Activated T-helper 2 cell treated with anti-CD3 and anti-CD28 coated beads, Interferon-gamma antibody, Interleukin-2, Interleukin-4, amounts not matched to agents 10 μg/mL and 5 μg/mL and 100 μg/mL, durations not matched to agents 14 hours and 24 hours and 36 hours (primary cell): ENCODE data around the gene AUTS2. TPM values are rescaled to one million over a fixed set of nuclear protein-coding genes. Genes with fewer than 3 reads are reported as not detected.

Experiments
- DNase-seq: peaks from one replicate; pipeline ENCODE4 v3.0.0; 2021; ENCODE audit warnings: low spot score
- H3K27ac Mint-ChIP-seq: one replicate; pipeline ENCODE4 v1.8.0; 2021; ENCODE audit warnings: mixed read lengths
- H3K27me3 Mint-ChIP-seq: one replicate; pipeline ENCODE4 v1.8.0; 2021; ENCODE audit warnings: low read depth, mixed read lengths
- H3K36me3 Mint-ChIP-seq: one replicate; pipeline ENCODE4 v1.8.0; 2021; ENCODE audit warnings: low read depth, mixed read lengths
- H3K4me1 Mint-ChIP-seq: one replicate; pipeline ENCODE4 v1.8.0; 2021; ENCODE audit warnings: low read depth, mixed read lengths
- H3K4me3 Mint-ChIP-seq: one replicate; pipeline ENCODE4 v1.8.0; 2021; ENCODE audit warnings: low read depth, mild to moderate bottlenecking, moderate library complexity, mixed read lengths
- H3K9me3 Mint-ChIP-seq: one replicate; pipeline ENCODE4 v1.8.0; 2021; ENCODE audit warnings: mixed read lengths
- intact Hi-C: fragments of 100-400 bp; cut with micrococcal nuclease; formaldehyde crosslinking; loops from one replicate; pipeline ENCODE4 v1.15.1; 2023
- total RNA-seq: library from RNA; stranded (reverse); gene quantifications from 2 replicates; pipeline ENCODE4 v1.2.3, GENCODE V29; 2022

Gene AUTS2
- total RNA-seq, 1 donor from 2014 or later: 1.1 TPM

DNA sequence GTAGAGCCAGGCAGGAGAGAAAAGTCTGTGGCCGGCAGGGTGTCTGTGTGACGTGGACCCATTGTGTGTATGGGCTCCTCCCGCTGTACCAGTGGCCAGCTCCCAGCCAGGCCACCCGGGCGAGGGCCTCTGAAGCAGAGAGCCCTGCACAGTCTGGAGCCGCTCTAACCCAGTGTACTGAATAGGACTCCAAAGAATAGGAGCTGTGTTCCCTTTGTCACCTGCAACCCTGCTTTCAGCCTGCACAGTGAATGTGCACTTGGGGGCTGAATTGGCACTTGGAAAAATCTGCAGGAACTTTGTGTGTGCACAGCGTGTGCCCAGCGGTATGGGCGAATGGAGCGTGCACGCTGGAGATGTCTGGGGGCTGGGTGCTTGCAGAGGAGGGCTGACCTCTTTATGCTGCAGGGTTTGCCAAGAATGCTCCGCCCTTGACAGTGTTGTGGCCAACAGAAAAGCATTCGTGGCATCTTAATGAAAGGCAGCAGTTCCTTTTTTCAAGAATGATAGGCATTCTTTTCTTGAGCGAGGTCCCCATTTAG lies 216.2 kb downstream of the AUTS2 start:
- H3K4me3 Mint-ChIP-seq: no peak overlapping the region

DNA sequence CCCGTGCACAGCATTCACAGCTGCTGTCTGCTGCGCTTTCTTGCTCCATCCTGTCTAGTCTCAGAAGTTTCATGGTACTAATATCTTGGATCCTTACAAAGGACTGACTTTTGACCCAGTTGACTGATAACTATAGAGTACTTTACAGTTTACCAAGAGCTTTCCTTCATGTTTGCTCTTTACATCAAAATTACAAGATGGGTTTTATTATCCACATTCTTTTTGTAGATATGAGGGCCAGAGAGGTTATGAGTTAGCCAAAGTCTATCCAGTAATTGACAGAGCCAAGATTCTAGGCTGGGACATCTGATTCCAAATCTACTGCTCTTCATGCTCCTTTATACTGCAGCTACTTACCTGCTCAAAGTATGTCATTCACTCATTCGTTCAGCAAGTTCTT lies 218.2 kb downstream of the AUTS2 start:
- intact Hi-C loops: no loop called here
- no peak for DNase-seq
- no peaks in the 10 kb centered on the region for H3K4me1 Mint-ChIP-seq
- no peak overlapping the region for H3K4me3 Mint-ChIP-seq
- H3K27me3 Mint-ChIP-seq: no peaks in the 10 kb centered on the region
- H3K36me3 Mint-ChIP-seq: no peaks in the 10 kb centered on the region
- no peaks in the 10 kb centered on the region for H3K9me3 Mint-ChIP-seq
- no peak overlapping the region for H3K27ac Mint-ChIP-seq

More for the DNA sequence above, 216.2 kb downstream of the AUTS2 start:
- intact Hi-C loops: no loop called here
- no peaks in the 10 kb centered on the region for H3K9me3 Mint-ChIP-seq
- H3K27me3 Mint-ChIP-seq: no peaks in the 10 kb centered on the region
- no peak overlapping the region for H3K27ac Mint-ChIP-seq
- no peaks in the 10 kb centered on the region for H3K4me1 Mint-ChIP-seq
- DNase-seq: no peak
- no peaks in the 10 kb centered on the region for H3K36me3 Mint-ChIP-seq

DNA sequence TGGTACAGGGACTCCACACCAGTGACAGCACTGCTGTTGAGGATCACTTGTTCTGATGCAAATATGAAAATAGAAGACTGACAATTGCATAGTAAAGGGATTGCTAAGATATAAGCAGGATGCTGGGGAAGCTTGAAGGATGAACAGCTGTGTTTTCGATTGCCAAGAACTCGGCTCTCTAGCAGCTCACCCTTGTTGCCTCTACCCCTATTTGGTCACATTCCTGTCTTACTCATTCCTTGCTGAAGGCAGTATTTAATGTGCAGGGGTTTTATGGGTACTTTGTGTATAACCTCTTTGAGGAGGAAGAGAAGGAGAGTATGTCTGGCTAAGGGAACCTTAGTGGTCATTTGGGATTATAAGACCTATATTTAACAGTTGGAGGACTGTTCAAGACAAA lies 218.8 kb downstream of the AUTS2 start:
- peaks cover 3% of the 10 kb centered on the region for H3K27me3 Mint-ChIP-seq
- no peak overlapping the region for H3K27ac Mint-ChIP-seq
- H3K4me3 Mint-ChIP-seq: no peak overlapping the region
- intact Hi-C loops: no loop called here
- H3K36me3 Mint-ChIP-seq: no peaks in the 10 kb centered on the region
- H3K9me3 Mint-ChIP-seq: no peaks in the 10 kb centered on the region
- no peaks in the 10 kb centered on the region for H3K4me1 Mint-ChIP-seq
- no peak for DNase-seq

DNA sequence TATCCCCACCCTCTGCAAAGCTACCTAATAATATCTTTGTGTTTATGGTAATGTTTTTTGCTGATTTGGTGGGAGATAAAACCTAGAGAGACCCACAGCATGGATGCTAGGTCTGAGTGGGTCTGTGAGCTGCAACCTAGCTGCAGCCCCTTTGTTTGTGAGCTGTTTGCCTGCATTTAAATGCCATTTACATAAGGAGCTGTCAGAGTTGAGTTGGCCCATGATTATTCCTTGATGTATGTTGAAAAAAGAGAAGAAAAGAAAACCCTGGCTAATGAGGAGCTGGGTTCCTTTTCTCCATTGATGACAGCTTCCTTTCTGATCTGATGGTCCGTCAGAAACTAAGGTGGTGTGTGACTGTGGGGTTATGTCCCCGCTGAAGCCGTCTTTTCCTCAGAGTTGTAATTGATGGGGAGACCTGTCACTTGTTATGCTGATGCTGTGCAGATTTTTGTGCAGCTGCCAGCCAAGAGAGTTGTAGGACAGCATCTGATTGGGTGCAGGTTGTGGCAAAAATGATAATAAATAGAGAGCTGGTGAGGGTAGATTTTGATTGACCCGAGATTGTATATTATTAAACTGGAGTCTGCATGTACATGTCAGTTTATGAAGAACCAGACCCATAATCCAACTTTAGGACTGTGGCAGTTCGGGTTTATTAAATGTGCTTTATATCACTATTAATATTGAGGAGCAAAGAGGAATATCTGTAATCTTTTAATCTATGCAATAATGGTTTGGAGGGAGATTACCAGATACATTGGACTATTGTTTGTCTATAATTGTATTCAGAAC lies 219.8 kb downstream of the AUTS2 start:
- Mint-ChIP-seq H3K27ac (no peak overlapping the region), H3K9me3 (no peaks in the 10 kb centered on the region), H3K4me3 (no peak overlapping the region), H3K36me3 (no peaks in the 10 kb centered on the region), H3K4me1 (no peaks in the 10 kb centered on the region), H3K27me3 (peaks cover 8% of the 10 kb centered on the region)
- intact Hi-C loops: no loop called here
- DNase-seq: no peak

DNA sequence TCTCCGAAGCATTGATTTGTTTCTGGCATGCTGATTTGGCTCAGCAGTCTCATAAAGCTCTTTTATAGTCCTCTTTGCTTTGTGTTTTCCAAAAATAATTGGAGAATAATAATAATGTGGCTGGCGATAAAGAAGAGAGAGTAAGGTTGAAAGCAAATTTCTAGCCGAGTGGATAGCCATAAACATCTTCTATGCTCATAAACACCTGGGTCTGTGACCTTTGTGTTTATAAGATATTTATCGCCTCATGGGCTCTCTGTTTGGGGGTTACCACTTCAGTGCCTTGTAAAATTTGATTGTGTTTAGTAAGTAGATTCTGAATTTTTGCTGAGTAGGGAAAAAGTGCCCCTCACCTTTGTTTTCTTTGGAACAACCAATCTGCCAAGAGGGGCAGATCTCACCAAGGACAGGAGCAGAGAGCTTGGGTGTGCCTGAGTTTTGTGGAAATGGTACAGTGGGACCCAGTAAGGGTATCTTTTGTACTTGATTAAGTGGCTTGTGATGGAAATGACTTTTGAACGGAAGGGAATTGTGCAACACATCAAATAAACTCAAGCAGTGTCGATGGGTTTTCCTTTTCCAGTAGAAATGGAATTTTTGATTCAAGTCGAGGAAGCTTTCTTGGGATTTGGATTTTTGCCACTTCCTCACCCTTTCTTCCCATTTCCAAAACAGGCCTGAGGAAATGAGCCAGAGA lies 220.5 kb downstream of the AUTS2 start:
- intact Hi-C loops: no loop called here
- Mint-ChIP-seq H3K36me3 (no peaks in the 10 kb centered on the region), H3K9me3 (no peaks in the 10 kb centered on the region), H3K27ac (no peak overlapping the region), H3K4me1 (no peaks in the 10 kb centered on the region), H3K27me3 (peaks cover 8% of the 10 kb centered on the region), H3K4me3 (no peak overlapping the region)
- no peak for DNase-seq

DNA sequence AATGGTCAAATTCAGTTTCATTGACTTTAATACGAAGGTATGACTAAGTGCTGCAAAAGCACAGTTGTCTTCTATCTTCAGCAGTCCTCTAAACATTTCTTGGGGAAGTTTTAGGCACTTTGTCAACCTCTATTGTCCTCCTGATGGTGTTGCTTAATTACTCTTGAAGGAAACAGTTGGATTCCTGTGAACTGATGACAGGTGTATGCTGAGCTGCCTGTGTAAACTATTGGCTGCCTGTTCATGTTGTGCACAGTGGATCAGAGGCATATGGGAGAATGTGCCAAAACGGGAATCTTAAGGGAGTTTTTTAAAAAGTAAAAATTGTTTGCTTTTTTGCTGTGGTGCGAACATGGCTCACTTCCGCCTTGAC lies 221.0 kb downstream of the AUTS2 start:
- no peaks in the 10 kb centered on the region for H3K36me3 Mint-ChIP-seq
- no peak overlapping the region for H3K27ac Mint-ChIP-seq
- no peak for DNase-seq
- intact Hi-C loops: no loop called here
- H3K9me3 Mint-ChIP-seq: no peaks in the 10 kb centered on the region
- no peaks in the 10 kb centered on the region for H3K4me1 Mint-ChIP-seq
- peaks cover 8% of the 10 kb centered on the region for H3K27me3 Mint-ChIP-seq
- H3K4me3 Mint-ChIP-seq: no peak overlapping the region

DNA sequence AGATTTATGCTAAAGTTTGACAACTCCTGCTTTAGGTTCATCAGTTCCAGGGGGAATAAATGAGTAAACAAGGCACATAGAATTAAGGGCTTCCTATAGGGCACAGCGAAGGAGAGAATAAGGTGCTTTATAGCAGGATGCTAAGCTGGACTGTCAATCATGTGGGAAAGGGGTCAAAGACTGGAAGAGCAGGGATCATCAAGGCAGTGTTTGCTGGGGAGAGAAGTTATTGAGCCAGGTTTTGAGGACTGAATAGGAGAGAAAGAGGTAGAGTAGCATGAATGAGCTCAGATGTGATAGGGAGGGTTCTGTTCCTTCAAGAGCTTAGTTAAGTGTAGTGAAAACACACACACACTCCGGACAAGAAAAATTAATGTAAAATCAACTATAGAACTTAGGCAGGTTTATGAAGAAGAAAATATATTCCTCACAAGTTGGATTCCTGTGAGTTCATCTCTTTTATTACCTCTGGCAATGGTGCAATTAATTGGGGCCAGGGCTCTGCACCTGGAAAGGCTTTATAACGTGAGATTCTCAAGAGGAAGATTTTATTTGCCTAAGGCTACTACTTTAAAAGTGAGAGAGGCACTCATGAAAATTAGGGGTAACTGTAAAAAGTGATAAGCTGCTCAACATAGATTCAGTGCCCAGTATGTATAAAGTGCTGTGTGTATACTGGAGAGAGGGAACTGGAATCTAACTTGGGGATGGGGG lies 222.4 kb downstream of the AUTS2 start:
- Mint-ChIP-seq H3K9me3 (no peaks in the 10 kb centered on the region), H3K36me3 (no peaks in the 10 kb centered on the region), H3K4me3 (no peak overlapping the region), H3K27me3 (peaks cover 8% of the 10 kb centered on the region), H3K27ac (no peak overlapping the region), H3K4me1 (peaks cover 5% of the 10 kb centered on the region)
- intact Hi-C loops: no loop called here
- no peak for DNase-seq

DNA sequence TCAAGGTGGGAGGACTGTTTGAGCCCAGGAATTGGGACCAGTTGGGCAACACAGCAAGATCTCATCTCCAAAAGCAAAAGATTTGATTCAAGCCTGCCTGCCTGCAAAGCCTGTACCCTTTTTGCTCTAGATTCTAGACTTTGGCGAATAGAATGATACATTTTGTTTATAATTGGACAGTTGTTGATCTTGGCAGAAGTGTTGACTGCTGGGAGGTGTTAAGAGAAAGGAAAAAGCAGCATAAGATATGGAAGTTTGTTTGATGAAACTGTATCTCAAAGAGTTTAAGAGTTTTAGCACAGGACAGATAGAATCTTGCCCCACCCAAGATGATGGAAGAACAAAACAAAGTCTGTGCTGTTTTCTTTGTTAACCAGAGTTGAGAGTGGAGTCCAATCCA lies 224.1 kb downstream of the AUTS2 start:
- DNase-seq: no peak
- H3K4me1 Mint-ChIP-seq: peaks cover 5% of the 10 kb centered on the region
- intact Hi-C loops: no loop called here
- H3K27me3 Mint-ChIP-seq: peaks cover 13% of the 10 kb centered on the region
- H3K36me3 Mint-ChIP-seq: no peaks in the 10 kb centered on the region
- no peaks in the 10 kb centered on the region for H3K9me3 Mint-ChIP-seq
- no peak overlapping the region for H3K4me3 Mint-ChIP-seq
- H3K27ac Mint-ChIP-seq: no peak overlapping the region

DNA sequence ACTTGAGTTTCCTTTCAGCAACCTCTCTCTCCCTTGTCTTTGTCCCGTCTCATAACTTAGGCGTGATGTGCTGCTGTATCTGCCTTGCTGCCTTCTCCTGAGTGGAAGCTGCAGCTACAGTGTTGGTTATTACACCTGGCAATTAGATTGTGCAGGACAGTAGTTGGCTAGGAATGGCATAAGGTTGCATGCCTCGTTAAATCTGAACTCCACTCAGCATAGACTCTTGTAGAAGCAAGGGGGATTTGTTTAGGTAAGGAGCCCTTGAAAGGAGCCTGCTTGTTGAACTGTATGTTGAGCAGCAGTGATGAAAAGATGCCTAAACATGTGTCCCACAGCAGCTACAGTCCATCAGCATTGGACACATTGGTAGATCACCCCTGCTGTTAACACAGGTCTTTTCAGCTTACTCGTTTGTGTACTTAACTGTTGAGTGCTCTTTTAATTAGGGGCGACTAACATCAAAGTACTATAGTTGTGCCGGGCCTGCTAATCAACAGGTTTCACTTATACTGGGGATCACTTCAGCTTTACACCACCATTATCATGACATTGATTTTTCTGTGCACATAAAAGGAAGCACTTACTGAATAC lies 225.0 kb downstream of the AUTS2 start:
- DNase-seq: no peak
- peaks cover 15% of the 10 kb centered on the region for H3K27me3 Mint-ChIP-seq
- no peaks in the 10 kb centered on the region for H3K9me3 Mint-ChIP-seq
- H3K36me3 Mint-ChIP-seq: no peaks in the 10 kb centered on the region
- H3K27ac Mint-ChIP-seq: no peak overlapping the region
- intact Hi-C loops: no loop called here
- H3K4me3 Mint-ChIP-seq: no peak overlapping the region
- peaks cover 5% of the 10 kb centered on the region for H3K4me1 Mint-ChIP-seq

DNA sequence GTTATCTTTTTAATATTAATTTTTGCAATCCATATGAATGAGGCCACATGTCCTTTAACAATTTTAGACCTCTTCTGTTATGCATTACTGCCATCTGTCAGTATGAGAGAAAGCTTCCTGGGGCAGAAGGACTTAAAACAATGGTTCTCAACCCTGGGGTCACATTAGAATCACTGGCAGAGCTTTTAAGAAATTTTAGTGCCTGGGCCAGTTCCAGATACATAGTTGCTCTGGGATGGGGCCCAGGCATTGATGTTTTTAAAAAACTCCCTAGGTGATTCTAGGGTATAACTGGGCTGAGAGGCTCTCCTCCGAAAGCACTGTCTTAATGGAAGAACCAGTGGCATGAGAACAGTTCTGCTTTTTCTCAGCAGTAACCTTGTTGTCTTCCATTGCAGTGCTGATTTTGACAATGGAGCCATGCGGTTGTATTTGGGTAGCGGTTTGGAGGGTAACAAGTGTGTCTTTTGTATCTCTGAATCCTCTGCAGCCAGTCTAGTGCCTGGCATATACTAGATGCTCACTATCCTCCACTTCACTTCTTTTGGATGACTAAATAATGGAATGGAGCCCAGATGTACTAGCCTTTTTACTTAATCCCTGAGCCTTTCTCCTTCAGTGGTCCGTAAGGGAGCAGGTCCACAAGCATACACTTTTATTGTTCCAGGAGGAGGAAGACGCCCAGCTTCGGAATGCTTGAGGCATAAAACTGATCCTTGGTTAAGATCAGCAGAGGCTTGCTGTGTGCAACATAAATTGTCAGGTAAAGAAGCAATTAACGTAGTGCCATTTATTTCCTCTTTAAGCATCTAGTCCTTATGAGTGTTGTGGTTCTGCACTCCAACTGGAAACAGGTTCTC lies 227.1 kb downstream of the AUTS2 start:
- H3K4me3 Mint-ChIP-seq: no peak overlapping the region
- peaks cover 5% of the 10 kb centered on the region for H3K4me1 Mint-ChIP-seq
- intact Hi-C loops: no loop called here
- H3K27me3 Mint-ChIP-seq: peaks cover 15% of the 10 kb centered on the region
- DNase-seq: no peak
- H3K27ac Mint-ChIP-seq: no peak overlapping the region
- H3K36me3 Mint-ChIP-seq: no peaks in the 10 kb centered on the region
- no peaks in the 10 kb centered on the region for H3K9me3 Mint-ChIP-seq

DNA sequence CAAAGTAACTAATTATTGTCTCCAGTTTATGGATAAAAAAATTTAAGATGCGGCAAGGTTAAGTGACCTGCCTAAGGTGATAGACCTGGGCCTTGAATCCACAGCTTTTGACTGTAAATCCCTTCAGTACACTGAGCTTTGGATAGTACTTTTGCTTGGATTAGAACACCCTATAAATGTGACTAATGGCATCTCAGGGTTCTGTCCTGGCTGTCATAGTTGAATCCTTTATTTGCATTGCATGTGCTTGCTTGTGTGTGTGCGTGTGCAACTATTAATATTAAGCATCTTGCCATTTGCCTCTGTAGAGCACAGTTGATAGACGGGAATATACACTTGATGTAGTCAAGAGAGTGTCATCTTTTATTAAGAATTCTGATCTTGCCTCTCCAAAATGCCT lies 228.0 kb downstream of the AUTS2 start:
- no peak for DNase-seq
- Mint-ChIP-seq H3K36me3 (no peaks in the 10 kb centered on the region), H3K4me3 (no peak overlapping the region), H3K9me3 (no peaks in the 10 kb centered on the region), H3K27me3 (peaks cover 15% of the 10 kb centered on the region), H3K27ac (no peak overlapping the region), H3K4me1 (peaks cover 5% of the 10 kb centered on the region)
- intact Hi-C loops: no loop called here

DNA sequence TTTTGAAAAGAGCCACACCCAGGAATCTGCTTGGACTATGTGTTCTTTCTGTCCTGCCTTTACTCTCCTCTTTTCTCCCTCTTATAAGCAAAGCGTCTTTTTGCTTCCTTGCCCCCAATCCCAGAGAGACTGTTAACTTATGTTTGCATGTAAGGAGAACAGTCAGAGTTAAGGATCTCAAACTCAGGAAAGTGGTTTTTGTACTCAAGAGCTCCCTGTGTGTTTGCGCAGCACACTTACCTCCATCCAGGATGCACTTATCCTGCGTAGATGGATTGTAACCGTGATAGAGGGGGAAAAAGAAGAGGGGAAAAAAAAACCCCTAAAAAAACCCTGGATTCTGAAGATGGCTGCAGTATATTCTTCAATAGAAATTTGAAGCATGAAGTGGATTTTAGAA lies 228.9 kb downstream of the AUTS2 start:
- peaks cover 12% of the 10 kb centered on the region for H3K27me3 Mint-ChIP-seq
- H3K9me3 Mint-ChIP-seq: no peaks in the 10 kb centered on the region
- no peaks in the 10 kb centered on the region for H3K36me3 Mint-ChIP-seq
- H3K4me1 Mint-ChIP-seq: peaks cover 5% of the 10 kb centered on the region
- H3K4me3 Mint-ChIP-seq: no peak overlapping the region
- DNase-seq: no peak
- intact Hi-C loops: no loop called here
- H3K27ac Mint-ChIP-seq: no peak overlapping the region
